Breast epithelium (tissue), 3 donors: Measurements from ENCODE around the gene ASS1.

Experiments
- CTCF ChIP-seq, 3 donors: fragments of 450-650 bp; IDR thresholded peaks; one replicate each; pipeline ENCODE4 v1.5.1; 2016 to 2017; ENCODE audit warnings: antibody characterized with exemption in 3 of 3, mild to moderate bottlenecking in 3 of 3, moderate library complexity in 3 of 3
- POLR2A ChIP-seq: fragments of 450-650 bp; IDR thresholded peaks from one replicate; pipeline ENCODE4 v1.6.1; 2016; ENCODE audit warnings: antibody characterized with exemption, mild to moderate bottlenecking, moderate library complexity
- POLR2AphosphoS5 ChIP-seq, 3 donors: sonication (generic); formaldehyde crosslinking; IDR thresholded peaks; one replicate each; pipeline ENCODE4 v1.6.1; 2017; ENCODE audit warnings: antibody characterized with exemption in 3 of 3

GRCh38 chr9:130450344-130451003 lies 5.7 kb downstream of the ASS1 start:
- TF ChIP-seq CTCF (IDR thresholded peaks at IDR 0.05) (no peak), POLR2AphosphoS5 (IDR thresholded peaks at IDR 0.05) (no peak), POLR2A (no peak)
